Osteoblast (primary cell): ENCODE measurements around the gene PON1. TPM values are rescaled to one million over a fixed set of nuclear protein-coding genes. Genes with fewer than 3 reads are reported as not detected.

Experiments
- DNase-seq: peaks from one replicate; pipeline ENCODE4 v3.0.0; 2011; ENCODE audit warnings: low spot score, mixed read lengths; ENCODE audit not compliant: insufficient read length; ENCODE audit errors: missing footprints
- H2AFZ ChIP-seq: 2 replicates; pipeline ENCODE4 v1.6.0; 2011; ENCODE audit warnings: mild to moderate bottlenecking, low read length
- H3K27ac ChIP-seq: 2 replicates; pipeline ENCODE4 v1.5.1; 2011; ENCODE audit warnings: mild to moderate bottlenecking, low read depth, low read length, moderate library complexity
- H3K27me3 ChIP-seq: 2 replicates; pipeline ENCODE4 v1.6.0; 2012; ENCODE audit warnings: mild to moderate bottlenecking, control low read depth, inconsistent platforms, low read length, moderate library complexity; ENCODE audit not compliant: insufficient read depth
- H3K36me3 ChIP-seq: 2 replicates; pipeline ENCODE4 v1.5.1; 2011; ENCODE audit warnings: mild to moderate bottlenecking, low read length, control low read depth, moderate library complexity; ENCODE audit not compliant: insufficient read depth
- H3K4me1 ChIP-seq: 2 replicates; pipeline ENCODE4 v1.5.1; 2011; ENCODE audit warnings: mild to moderate bottlenecking, low read length, control low read depth, moderate library complexity; ENCODE audit not compliant: insufficient read depth
- H3K4me2 ChIP-seq: 2 replicates; pipeline ENCODE4 v1.6.0; 2011; ENCODE audit warnings: mild to moderate bottlenecking, low read length; ENCODE audit not compliant: insufficient read depth
- H3K4me3 ChIP-seq: fragments of 200-600 bp; sonication (generic); 3 replicates; pipeline ENCODE4 v1.5.1; 2012; ENCODE audit warnings: mild to moderate bottlenecking, low read length, inconsistent platforms; ENCODE audit not compliant: insufficient read depth
- H3K79me2 ChIP-seq: 2 replicates; pipeline ENCODE4 v1.6.0; 2012; ENCODE audit warnings: mild to moderate bottlenecking, low read length, control low read depth, inconsistent platforms; ENCODE audit not compliant: insufficient read depth
- H3K9me3 ChIP-seq: 2 replicates; pipeline ENCODE4 v1.5.1; 2011; ENCODE audit warnings: low read depth, low read length, control low read depth
- H4K20me1 ChIP-seq: 2 replicates; pipeline ENCODE4 v1.6.0; 2012; ENCODE audit warnings: mild to moderate bottlenecking, low read length, control low read depth; ENCODE audit not compliant: insufficient read depth
- total RNA-seq: library from RNA; depleted of rRNA; stranded (reverse); fragments of >200 nt; gene quantifications from 2 replicates; pipeline ENCODE4 v1.2.3, GENCODE V29; 2012
- TF ChIP-seq, protein P1 (sequence below): IDR thresholded peaks from 2 replicates; pipeline ENCODE4 v1.5.1; 2011; ENCODE audit warnings: mild to moderate bottlenecking, low read depth, low read length, moderate library complexity; ENCODE audit errors: extremely low read depth

PON1 gene
- total RNA-seq, 1 donor, result not detected

DNA sequence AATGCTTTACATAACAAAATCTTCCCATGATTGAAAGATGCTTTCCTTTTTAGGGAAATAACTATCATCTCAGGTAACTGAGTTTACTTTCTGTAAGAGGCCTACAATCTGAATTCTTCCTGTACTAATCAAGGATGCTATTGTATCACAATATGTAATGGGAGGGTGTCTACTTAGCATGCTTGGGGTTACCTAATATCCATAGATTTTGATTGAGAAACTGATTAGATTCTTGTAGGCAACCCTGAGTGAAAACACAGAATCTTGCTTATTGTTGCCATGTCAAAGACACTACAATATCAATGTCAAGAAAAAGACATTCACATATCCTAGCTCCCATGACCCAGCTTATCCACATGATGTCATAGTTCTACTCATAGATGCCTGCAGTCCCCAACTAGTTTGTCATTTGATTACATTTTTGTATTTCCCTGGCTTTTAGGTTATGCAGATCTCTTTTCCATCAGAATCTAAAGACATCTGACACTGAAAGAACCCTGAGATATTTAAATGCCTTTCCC, 62.4 kb downstream of the PON1 start:
- no peaks in the 10 kb centered on the region for H4K20me1 ChIP-seq
- no peak overlapping the region for H2AFZ ChIP-seq
- H3K27ac ChIP-seq, result no peak overlapping the region
- peaks cover 11% of the 10 kb centered on the region for H3K4me1 ChIP-seq
- H3K4me3 ChIP-seq, result no peak overlapping the region
- H3K9me3 ChIP-seq, result no peaks in the 10 kb centered on the region
- DNase-seq, result no peak
- H3K4me2 ChIP-seq, result no peak overlapping the region
- no peaks in the 10 kb centered on the region for H3K36me3 ChIP-seq
- TF ChIP-seq, protein P1, sequence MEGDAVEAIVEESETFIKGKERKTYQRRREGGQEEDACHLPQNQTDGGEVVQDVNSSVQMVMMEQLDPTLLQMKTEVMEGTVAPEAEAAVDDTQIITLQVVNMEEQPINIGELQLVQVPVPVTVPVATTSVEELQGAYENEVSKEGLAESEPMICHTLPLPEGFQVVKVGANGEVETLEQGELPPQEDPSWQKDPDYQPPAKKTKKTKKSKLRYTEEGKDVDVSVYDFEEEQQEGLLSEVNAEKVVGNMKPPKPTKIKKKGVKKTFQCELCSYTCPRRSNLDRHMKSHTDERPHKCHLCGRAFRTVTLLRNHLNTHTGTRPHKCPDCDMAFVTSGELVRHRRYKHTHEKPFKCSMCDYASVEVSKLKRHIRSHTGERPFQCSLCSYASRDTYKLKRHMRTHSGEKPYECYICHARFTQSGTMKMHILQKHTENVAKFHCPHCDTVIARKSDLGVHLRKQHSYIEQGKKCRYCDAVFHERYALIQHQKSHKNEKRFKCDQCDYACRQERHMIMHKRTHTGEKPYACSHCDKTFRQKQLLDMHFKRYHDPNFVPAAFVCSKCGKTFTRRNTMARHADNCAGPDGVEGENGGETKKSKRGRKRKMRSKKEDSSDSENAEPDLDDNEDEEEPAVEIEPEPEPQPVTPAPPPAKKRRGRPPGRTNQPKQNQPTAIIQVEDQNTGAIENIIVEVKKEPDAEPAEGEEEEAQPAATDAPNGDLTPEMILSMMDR, result no peak
- no peaks in the 10 kb centered on the region for H3K79me2 ChIP-seq
- H3K27me3 ChIP-seq, result no peaks in the 10 kb centered on the region

DNA sequence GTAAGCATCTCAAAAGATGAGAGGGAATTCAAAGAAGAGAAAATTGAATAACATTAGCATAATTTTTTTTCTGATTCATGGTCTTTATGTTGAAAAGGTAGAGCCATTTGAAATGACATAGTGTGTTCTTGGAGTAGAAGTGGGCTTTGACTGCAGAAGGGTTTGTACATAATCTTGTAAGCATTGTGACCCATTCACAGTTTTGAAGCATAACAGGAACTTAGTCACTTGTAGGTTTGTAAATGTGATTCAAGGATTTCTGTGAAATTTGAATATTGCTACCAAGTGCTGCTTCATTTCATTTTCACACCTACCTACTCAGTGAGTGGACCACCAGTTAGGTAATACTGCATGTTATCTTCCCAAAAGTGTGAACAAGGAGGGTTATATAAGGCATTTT, 68.6 kb downstream of the PON1 start:
- TF ChIP-seq, protein P1, result no peak
- H3K36me3 ChIP-seq, result no peaks in the 10 kb centered on the region

DNA sequence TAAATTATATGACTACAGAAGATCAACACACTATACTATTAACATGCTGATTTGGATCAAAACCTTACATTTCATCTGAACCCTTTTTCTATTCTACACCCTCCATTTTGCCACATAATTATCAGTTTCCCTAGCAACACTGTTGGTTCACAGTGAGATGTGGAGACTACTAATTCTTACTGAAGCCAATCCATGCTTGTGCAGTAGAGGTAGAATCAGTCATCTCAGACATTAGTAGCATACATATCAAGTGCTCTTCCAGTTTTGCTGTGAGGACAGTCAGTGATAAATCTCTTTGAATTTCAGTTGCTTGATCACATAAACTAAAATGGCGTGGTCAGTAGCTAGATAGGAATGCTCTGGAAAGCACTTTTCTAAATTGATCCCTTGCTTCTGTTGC, 70.3 kb downstream of the PON1 start:
- Histone ChIP-seq H2AFZ (no peak overlapping the region), H3K27ac (no peak overlapping the region), H3K4me3 (no peak overlapping the region), H3K4me2 (no peak overlapping the region), H3K36me3 (no peaks in the 10 kb centered on the region), H3K9me3 (no peaks in the 10 kb centered on the region), H4K20me1 (no peaks in the 10 kb centered on the region), H3K27me3 (no peaks in the 10 kb centered on the region), H3K79me2 (no peaks in the 10 kb centered on the region), H3K4me1 (no peaks in the 10 kb centered on the region)
- DNase-seq, result no peak
- TF ChIP-seq, protein P1, result no peak

More for the DNA sequence above, 68.6 kb downstream of the PON1 start:
- no peak overlapping the region for H2AFZ ChIP-seq
- H4K20me1 ChIP-seq, result no peaks in the 10 kb centered on the region
- no peak for DNase-seq
- H3K9me3 ChIP-seq, result no peaks in the 10 kb centered on the region
- H3K27me3 ChIP-seq, result no peaks in the 10 kb centered on the region
- no peak overlapping the region for H3K27ac ChIP-seq
- H3K4me2 ChIP-seq, result no peak overlapping the region
- no peaks in the 10 kb centered on the region for H3K4me1 ChIP-seq
- no peak overlapping the region for H3K4me3 ChIP-seq
- no peaks in the 10 kb centered on the region for H3K79me2 ChIP-seq

DNA sequence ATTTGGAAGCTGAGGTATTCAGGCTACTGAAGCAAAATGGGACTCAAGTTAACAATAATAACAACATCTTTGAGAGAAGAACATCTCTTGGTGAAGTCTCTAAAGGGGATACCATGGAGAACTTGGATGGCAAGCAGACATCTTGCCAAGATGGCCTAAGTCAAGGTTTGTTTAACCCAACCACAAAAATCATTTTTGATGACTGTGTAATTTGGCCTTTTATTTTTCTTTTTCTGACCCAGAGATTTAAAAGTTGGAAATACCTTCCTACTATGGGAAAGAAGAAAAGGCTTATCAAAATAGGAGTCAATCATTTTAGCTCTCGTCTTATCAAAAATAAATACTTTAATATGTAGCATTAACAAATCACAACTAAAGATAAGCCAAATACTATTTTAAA, 72.4 kb downstream of the PON1 start:
- no peak for DNase-seq
- no peak overlapping the region for H3K4me2 ChIP-seq
- no peaks in the 10 kb centered on the region for H3K27me3 ChIP-seq
- H3K79me2 ChIP-seq, result no peaks in the 10 kb centered on the region
- TF ChIP-seq, protein P1, result no peak
- no peaks in the 10 kb centered on the region for H3K36me3 ChIP-seq
- H4K20me1 ChIP-seq, result no peaks in the 10 kb centered on the region
- no peak overlapping the region for H3K4me3 ChIP-seq
- H3K4me1 ChIP-seq, result no peaks in the 10 kb centered on the region
- no peak overlapping the region for H2AFZ ChIP-seq
- no peaks in the 10 kb centered on the region for H3K9me3 ChIP-seq
- H3K27ac ChIP-seq, result no peak overlapping the region
